CMK (cell line): Measurements from ENCODE around the gene AHCYL1.

Experiments used
- DNase-seq: peaks from one replicate; pipeline ENCODE4 v3.0.0-alpha.2; 2010; ENCODE audit warnings: low read depth

Gene AHCYL1

GRCh38 chr1:110063781-110064180 lies 79.2 kb downstream of the AHCYL1 start:
- DNase-seq = no peak

GRCh38 chr1:110064576-110065337 lies 80.2 kb downstream of the AHCYL1 start:
- no peak for DNase-seq

- DNase-seq = no peak
These were observed 81.3 kb downstream of the AHCYL1 start for GRCh38 chr1:110065841-110066240.

GRCh38 chr1:110067479-110067892 lies 82.9 kb downstream of the AHCYL1 start:
- DNase-seq = no peak

DNA sequence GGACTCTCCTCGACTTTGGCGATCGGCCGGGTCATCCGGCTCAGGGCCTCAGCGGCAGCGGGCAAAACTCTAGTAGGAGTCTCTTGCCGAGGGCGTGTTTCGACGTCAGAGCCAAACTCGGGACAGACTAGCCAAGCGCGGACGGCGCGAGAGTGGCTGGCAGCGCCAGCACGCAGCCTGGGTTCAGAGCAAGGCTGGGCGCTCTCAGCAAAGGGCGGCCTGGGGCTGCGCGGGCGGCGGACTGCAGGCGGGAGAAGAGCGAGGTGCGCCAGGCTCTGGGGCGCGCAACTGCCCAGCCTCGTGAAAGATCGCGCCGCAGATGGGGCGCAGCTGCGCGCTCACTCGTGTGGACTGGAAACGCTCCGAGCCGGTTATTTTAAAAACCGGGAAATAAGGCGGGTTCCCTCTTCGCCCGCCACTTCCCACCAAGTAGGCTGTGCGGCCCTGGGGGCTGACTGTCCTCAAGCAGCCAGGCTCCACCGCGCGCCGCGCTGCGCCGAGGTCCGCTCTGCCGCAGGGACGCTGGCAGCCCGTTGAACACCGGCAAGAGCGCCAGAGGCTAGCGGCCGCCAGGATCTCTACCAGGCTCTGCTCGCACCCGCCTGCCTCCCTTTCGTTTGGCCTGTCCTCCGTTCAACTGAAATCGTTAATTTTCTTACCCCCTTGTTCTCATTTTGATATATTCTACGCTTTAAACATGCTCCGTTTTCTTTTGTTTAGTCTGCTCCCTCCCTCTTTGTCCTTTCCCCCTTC lies 83.5 kb downstream of the AHCYL1 start:
- no peak for DNase-seq

- no peak for DNase-seq
These were observed 84.3 kb downstream of the AHCYL1 start for GRCh38 chr1:110068646-110069403.

GRCh38 chr1:110069404-110070281 lies 85.1 kb downstream of the AHCYL1 start:
- no peak for DNase-seq

- no peak for DNase-seq
These were observed 85.7 kb downstream of the AHCYL1 start for GRCh38 chr1:110070282-110070669.

- no peak for DNase-seq
These were observed 86.2 kb downstream of the AHCYL1 start, which contains the start of gene ALX3 for GRCh38 chr1:110070671-110071242. Gene ALX3 (minus strand): TSS chr1:110070672. CDS start chr1:110070612, 60 bp downstream.
